ENCODE data around the gene BBOF1.

BBOF1 gene

DNA sequence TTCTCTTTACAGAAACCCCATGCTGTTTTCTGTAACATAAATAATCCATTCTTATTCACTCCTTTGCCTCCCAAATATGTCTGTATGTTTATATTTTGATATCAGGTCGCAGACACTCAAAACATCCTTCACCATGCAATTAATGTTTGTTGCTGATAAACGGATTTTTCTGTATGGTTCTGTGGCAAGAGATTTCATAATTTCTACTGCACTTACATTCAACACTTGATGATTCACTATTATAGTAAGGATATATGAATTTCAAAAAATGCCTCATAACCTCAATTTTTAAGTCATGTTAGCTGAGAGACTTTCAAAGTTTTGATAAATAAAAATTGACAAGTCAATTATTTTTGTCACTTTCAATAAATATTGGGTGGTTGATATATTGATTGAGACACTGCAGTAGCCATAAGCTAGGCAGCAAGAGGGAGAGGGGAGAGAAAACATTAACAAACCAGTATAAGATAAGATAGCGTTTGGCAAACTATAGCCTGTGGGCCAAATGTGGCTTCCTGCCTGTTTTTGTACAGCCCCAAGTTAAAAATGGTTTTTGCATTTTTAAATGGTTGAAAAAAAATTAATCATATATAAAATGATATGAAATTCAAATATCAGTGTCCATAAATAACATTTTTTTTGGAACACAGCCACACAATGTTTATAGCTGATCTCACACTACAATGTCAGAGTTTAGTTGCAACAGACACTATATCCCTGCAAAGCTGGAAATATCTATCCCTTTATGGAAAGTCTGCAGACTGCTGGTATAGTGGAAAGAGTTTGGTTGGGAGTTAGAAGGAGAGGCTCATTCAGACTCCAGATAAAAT, 46.8 kb downstream of the BBOF1 start:
- Histone ChIP-seq H3K36me3 (ENCODE audit: control insufficient read depth in 1 of 2, insufficient read depth in 2 of 2, low read depth in 1 of 2, low read length in 2 of 2) (peaks cover 0 to 37% of the 10 kb centered on the region in 2 experiments), H3K4me3 (ENCODE audit: insufficient read depth in 1 of 2, low read depth in 1 of 2, low read length in 2 of 2) (no peak overlapping the region), H4K8ac (ENCODE audit: low read length) (no peak overlapping the region), H2BK12ac (ENCODE audit: low read length in 2 of 2) (no peak overlapping the region), H3K27me3 (ENCODE audit: control insufficient read depth in 1 of 2, insufficient read depth in 1 of 2, low read length in 2 of 2) (no peaks in the 10 kb centered on the region), H3K9me3 (ENCODE audit: control insufficient read depth, low read length) (no peaks in the 10 kb centered on the region), H3K79me1 (replicated peaks; ENCODE audit: low read length, poor library complexity, severe bottlenecking) (no peaks in the 10 kb centered on the region), H4K91ac (ENCODE audit: low read length) (no peak overlapping the region), H3K9ac (ENCODE audit: low read length) (no peak overlapping the region), H3K23ac (ENCODE audit: low read length in 2 of 2) (no peak overlapping the region), H3K27ac (ENCODE audit: low read length, poor library complexity, severe bottlenecking) (no peak overlapping the region), H3K4ac (ENCODE audit: low read depth in 1 of 2, low read length in 2 of 2) (no peak overlapping the region), H2AFZ (ENCODE audit: low read depth, low read length) (no peak overlapping the region), H3K4me2 (ENCODE audit: low read length, poor library complexity, severe bottlenecking) (no peak overlapping the region), H2BK5ac (ENCODE audit: low read depth, low read length, poor library complexity, severe bottlenecking) (no peak overlapping the region), H2BK15ac (ENCODE audit: low read depth, poor library complexity, severe bottlenecking) (no peak overlapping the region), H2AK5ac (ENCODE audit: low read length, severe bottlenecking) (no peak overlapping the region), H3K4me1 (ENCODE audit: control insufficient read depth, insufficient read depth, low read depth, low read length) (no peaks in the 10 kb centered on the region), H3K14ac (ENCODE audit: low read length in 2 of 2) (no peak overlapping the region), H2BK120ac (ENCODE audit: low read depth, low read length) (no peak overlapping the region), H3K18ac (ENCODE audit: low read depth in 1 of 2, low read length in 2 of 2) (no peak overlapping the region)
- WGBS, result no CpG with 5 or more reads among the region's 3 CpGs
- peak; percentile 63 for DNase-seq

GRCh38 chr14:74077401-74077800, 58.3 kb downstream of the BBOF1 start:
- no peak overlapping the region for H4K91ac ChIP-seq (ENCODE audit: low read length)
- H3K36me3 ChIP-seq (ENCODE audit: control insufficient read depth in 1 of 2, insufficient read depth in 2 of 2, low read depth in 1 of 2, low read length in 2 of 2), result peaks cover 0 to 3% of the 10 kb centered on the region in 2 experiments
- H3K27me3 ChIP-seq (ENCODE audit: control insufficient read depth in 1 of 2, insufficient read depth in 1 of 2, low read length in 2 of 2), result no peaks in the 10 kb centered on the region
- WGBS, result 20% methylated on average over 1 of the region's 1 CpG
- no peak overlapping the region for H3K27ac ChIP-seq (ENCODE audit: low read length, poor library complexity, severe bottlenecking)
- H3K9me3 ChIP-seq (ENCODE audit: control insufficient read depth, low read length), result no peaks in the 10 kb centered on the region
- H3K14ac ChIP-seq (ENCODE audit: low read length in 2 of 2), result no peak overlapping the region
- H3K18ac ChIP-seq (ENCODE audit: low read depth in 1 of 2, low read length in 2 of 2), result no peak overlapping the region
- no peak overlapping the region for H3K9ac ChIP-seq (ENCODE audit: low read length)
- DNase-seq, result no peak
- no peak overlapping the region for H3K4me2 ChIP-seq (ENCODE audit: low read length, poor library complexity, severe bottlenecking)
- H2AK5ac ChIP-seq (ENCODE audit: low read length, severe bottlenecking), result no peak overlapping the region
- H2BK12ac ChIP-seq (ENCODE audit: low read length in 2 of 2), result no peak overlapping the region
- no peak overlapping the region for H2BK5ac ChIP-seq (ENCODE audit: low read depth, low read length, poor library complexity, severe bottlenecking)
- H2BK15ac ChIP-seq (ENCODE audit: low read depth, poor library complexity, severe bottlenecking), result no peak overlapping the region
- no peak overlapping the region for H2BK120ac ChIP-seq (ENCODE audit: low read depth, low read length)
- H3K23ac ChIP-seq (ENCODE audit: low read length in 2 of 2), result no peak overlapping the region
- H2AFZ ChIP-seq (ENCODE audit: low read depth, low read length), result no peak overlapping the region
- no peaks in the 10 kb centered on the region for H3K79me1 ChIP-seq (replicated peaks; ENCODE audit: low read length, poor library complexity, severe bottlenecking)
- peaks cover 5% of the 10 kb centered on the region for H3K4me1 ChIP-seq (ENCODE audit: control insufficient read depth, insufficient read depth, low read depth, low read length)
- H3K4ac ChIP-seq (ENCODE audit: low read depth in 1 of 2, low read length in 2 of 2), result no peak overlapping the region
- no peak overlapping the region for H3K4me3 ChIP-seq (ENCODE audit: insufficient read depth in 1 of 2, low read depth in 1 of 2, low read length in 2 of 2)
- no peak overlapping the region for H4K8ac ChIP-seq (ENCODE audit: low read length)

- no peak overlapping the region for H2BK12ac ChIP-seq (ENCODE audit: low read length in 2 of 2)
- no peak for DNase-seq
- no peak overlapping the region for H3K9ac ChIP-seq (ENCODE audit: low read length)
- H3K4me3 ChIP-seq (ENCODE audit: insufficient read depth in 1 of 2, low read depth in 1 of 2, low read length in 2 of 2), result no peak overlapping the region
- no peak overlapping the region for H3K14ac ChIP-seq (ENCODE audit: low read length in 2 of 2)
- H2AK5ac ChIP-seq (ENCODE audit: low read length, severe bottlenecking), result no peak overlapping the region
- no peak overlapping the region for H2BK120ac ChIP-seq (ENCODE audit: low read depth, low read length)
- no peak overlapping the region for H4K8ac ChIP-seq (ENCODE audit: low read length)
- H3K4me2 ChIP-seq (ENCODE audit: low read length, poor library complexity, severe bottlenecking), result no peak overlapping the region
- no peak overlapping the region for H3K4ac ChIP-seq (ENCODE audit: low read depth in 1 of 2, low read length in 2 of 2)
- H2AFZ ChIP-seq (ENCODE audit: low read depth, low read length), result no peak overlapping the region
- H3K23ac ChIP-seq (ENCODE audit: low read length in 2 of 2), result no peak overlapping the region
- 96% methylated on average over 3 of the region's 4 CpGs for WGBS
- no peak overlapping the region for H3K27ac ChIP-seq (ENCODE audit: low read length, poor library complexity, severe bottlenecking)
- no peaks in the 10 kb centered on the region for H3K36me3 ChIP-seq (ENCODE audit: control insufficient read depth in 1 of 2, insufficient read depth in 2 of 2, low read depth in 1 of 2, low read length in 2 of 2)
- no peak overlapping the region for H4K91ac ChIP-seq (ENCODE audit: low read length)
- no peak overlapping the region for H3K18ac ChIP-seq (ENCODE audit: low read depth in 1 of 2, low read length in 2 of 2)
- H2BK15ac ChIP-seq (ENCODE audit: low read depth, poor library complexity, severe bottlenecking), result no peak overlapping the region
- peaks cover 3% of the 10 kb centered on the region for H3K79me1 ChIP-seq (replicated peaks; ENCODE audit: low read length, poor library complexity, severe bottlenecking)
- H3K4me1 ChIP-seq (ENCODE audit: control insufficient read depth, insufficient read depth, low read depth, low read length), result peaks cover 4% of the 10 kb centered on the region
- no peaks in the 10 kb centered on the region for H3K27me3 ChIP-seq (ENCODE audit: control insufficient read depth in 1 of 2, insufficient read depth in 1 of 2, low read length in 2 of 2)
- H3K9me3 ChIP-seq (ENCODE audit: control insufficient read depth, low read length), result no peaks in the 10 kb centered on the region
- H2BK5ac ChIP-seq (ENCODE audit: low read depth, low read length, poor library complexity, severe bottlenecking), result no peak overlapping the region
These were observed 61.8 kb downstream of the BBOF1 start for GRCh38 chr14:74080820-74081460.

DNA sequence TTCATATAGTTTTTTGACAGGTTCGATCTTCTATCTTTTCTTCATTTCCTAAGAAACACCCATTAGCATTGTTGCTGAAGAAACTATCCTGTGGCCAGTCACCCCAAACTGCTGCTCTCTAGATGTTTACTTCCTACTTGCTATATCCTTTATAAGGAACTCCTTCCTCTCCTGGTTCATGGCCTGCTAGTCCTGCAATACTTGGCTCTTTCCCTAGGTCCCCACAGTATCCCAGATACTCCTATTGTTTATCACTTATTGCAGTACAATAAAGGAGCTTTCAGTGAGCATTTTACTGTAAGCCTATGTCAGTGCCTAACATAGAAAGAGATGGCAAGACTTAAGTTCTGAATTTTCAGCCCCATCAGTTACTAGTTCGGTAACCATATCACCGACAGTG, 62.3 kb downstream of the BBOF1 start:
- Histone ChIP-seq H3K4me3 (ENCODE audit: insufficient read depth in 1 of 2, low read depth in 1 of 2, low read length in 2 of 2) (no peak overlapping the region), H2BK5ac (ENCODE audit: low read depth, low read length, poor library complexity, severe bottlenecking) (no peak overlapping the region), H3K14ac (ENCODE audit: low read length in 2 of 2) (no peak overlapping the region), H3K27ac (ENCODE audit: low read length, poor library complexity, severe bottlenecking) (no peak overlapping the region), H3K4me2 (ENCODE audit: low read length, poor library complexity, severe bottlenecking) (no peak overlapping the region), H3K36me3 (ENCODE audit: control insufficient read depth in 1 of 2, insufficient read depth in 2 of 2, low read depth in 1 of 2, low read length in 2 of 2) (no peaks in the 10 kb centered on the region), H4K91ac (ENCODE audit: low read length) (no peak overlapping the region), H2BK12ac (ENCODE audit: low read length in 2 of 2) (no peak overlapping the region), H3K79me1 (replicated peaks; ENCODE audit: low read length, poor library complexity, severe bottlenecking) (peaks cover 7% of the 10 kb centered on the region), H2BK15ac (ENCODE audit: low read depth, poor library complexity, severe bottlenecking) (no peak overlapping the region), H3K4ac (ENCODE audit: low read depth in 1 of 2, low read length in 2 of 2) (no peak overlapping the region), H2AFZ (ENCODE audit: low read depth, low read length) (no peak overlapping the region), H4K8ac (ENCODE audit: low read length) (no peak overlapping the region), H3K9me3 (ENCODE audit: control insufficient read depth, low read length) (no peaks in the 10 kb centered on the region), H2AK5ac (ENCODE audit: low read length, severe bottlenecking) (no peak overlapping the region), H3K4me1 (ENCODE audit: control insufficient read depth, insufficient read depth, low read depth, low read length) (peaks cover 4% of the 10 kb centered on the region), H3K23ac (ENCODE audit: low read length in 2 of 2) (no peak overlapping the region), H2BK120ac (ENCODE audit: low read depth, low read length) (no peak overlapping the region), H3K9ac (ENCODE audit: low read length) (no peak overlapping the region), H3K27me3 (ENCODE audit: control insufficient read depth in 1 of 2, insufficient read depth in 1 of 2, low read length in 2 of 2) (no peaks in the 10 kb centered on the region), H3K18ac (ENCODE audit: low read depth in 1 of 2, low read length in 2 of 2) (no peak overlapping the region)
- DNase-seq, result no peak
- WGBS, result 98% methylated on average over 3 of the region's 3 CpGs

Measured in mesenchymal stem cell (in vitro differentiated cells and primary cell).